Stimulated activated naive CD8-positive, alpha-beta T cell treated with anti-CD3 and anti-CD28 coated beads, Interleukin-15, Interleukin-2, amounts not matched to agents 100 ng/mL and 50 ng/mL, for 24 hours (primary cell): ENCODE measurements around the gene MYADM.

Experiments
- H3K27ac Mint-ChIP-seq: one replicate; pipeline ENCODE4 v1.8.0; 2021; ENCODE audit warnings: mild to moderate bottlenecking, mixed read lengths
- H3K27me3 Mint-ChIP-seq: one replicate; pipeline ENCODE4 v1.8.0; 2021; ENCODE audit warnings: mixed read lengths
- H3K36me3 Mint-ChIP-seq: one replicate; pipeline ENCODE4 v1.8.0; 2021; ENCODE audit warnings: low read depth, mixed read lengths
- H3K4me1 Mint-ChIP-seq: one replicate; pipeline ENCODE4 v1.8.0; 2021; ENCODE audit warnings: low read depth, mixed read lengths
- H3K4me3 Mint-ChIP-seq: one replicate; pipeline ENCODE4 v1.8.0; 2021; ENCODE audit warnings: mild to moderate bottlenecking, mixed read lengths
- H3K9me3 Mint-ChIP-seq: one replicate; pipeline ENCODE4 v1.8.0; 2021; ENCODE audit warnings: mixed read lengths

The MYADM gene

DNA sequence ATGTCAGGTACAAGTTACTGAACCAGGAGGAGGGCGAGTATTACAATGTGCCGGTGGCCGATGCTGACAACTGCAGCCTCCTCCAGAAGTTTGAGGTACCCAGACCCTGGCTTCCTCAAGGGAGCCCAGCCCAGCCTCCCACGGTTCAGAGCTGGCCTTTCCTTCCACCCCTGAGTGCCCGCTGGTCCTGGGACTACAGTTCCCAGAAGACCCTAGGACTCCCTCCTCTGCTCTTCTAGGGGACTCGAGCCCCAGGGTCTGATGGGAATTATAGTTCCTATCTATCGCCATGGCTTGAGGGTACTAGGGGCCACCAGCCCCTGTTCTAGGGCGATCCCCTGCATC is 25.3 kb downstream of the MYADM start:
- no peak overlapping the region for H3K4me3 Mint-ChIP-seq
- no peaks in the 10 kb centered on the region for H3K36me3 Mint-ChIP-seq
- no peak overlapping the region for H3K27ac Mint-ChIP-seq
- H3K9me3 Mint-ChIP-seq, result no peaks in the 10 kb centered on the region
- peaks cover 43% of the 10 kb centered on the region for H3K27me3 Mint-ChIP-seq
- peaks cover 4% of the 10 kb centered on the region for H3K4me1 Mint-ChIP-seq

DNA sequence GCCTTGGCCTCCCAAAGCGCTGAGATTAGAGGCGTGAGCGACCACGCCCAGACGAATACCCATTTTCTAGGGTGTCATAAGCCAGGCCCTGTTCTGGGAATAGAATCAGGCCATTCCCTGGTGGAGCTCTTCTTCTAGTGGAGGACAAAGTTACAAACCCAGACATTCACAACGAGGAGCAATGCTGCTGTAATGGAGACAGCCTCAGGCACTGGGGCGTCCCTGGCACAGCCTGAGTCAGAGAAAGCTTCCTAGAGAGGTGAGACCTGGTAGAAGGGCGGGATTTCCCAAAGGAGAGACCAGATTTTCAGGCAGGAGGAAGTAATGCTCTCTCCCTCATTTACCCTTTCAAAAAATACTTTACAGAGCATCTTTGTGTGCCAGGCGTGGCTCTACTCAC is 27.0 kb downstream of the MYADM start:
- no peaks in the 10 kb centered on the region for H3K36me3 Mint-ChIP-seq
- H3K27ac Mint-ChIP-seq, result no peak overlapping the region
- H3K9me3 Mint-ChIP-seq, result no peaks in the 10 kb centered on the region
- peaks cover 4% of the 10 kb centered on the region for H3K4me1 Mint-ChIP-seq
- H3K4me3 Mint-ChIP-seq, result no peak overlapping the region
- peaks cover 54% of the 10 kb centered on the region for H3K27me3 Mint-ChIP-seq

DNA sequence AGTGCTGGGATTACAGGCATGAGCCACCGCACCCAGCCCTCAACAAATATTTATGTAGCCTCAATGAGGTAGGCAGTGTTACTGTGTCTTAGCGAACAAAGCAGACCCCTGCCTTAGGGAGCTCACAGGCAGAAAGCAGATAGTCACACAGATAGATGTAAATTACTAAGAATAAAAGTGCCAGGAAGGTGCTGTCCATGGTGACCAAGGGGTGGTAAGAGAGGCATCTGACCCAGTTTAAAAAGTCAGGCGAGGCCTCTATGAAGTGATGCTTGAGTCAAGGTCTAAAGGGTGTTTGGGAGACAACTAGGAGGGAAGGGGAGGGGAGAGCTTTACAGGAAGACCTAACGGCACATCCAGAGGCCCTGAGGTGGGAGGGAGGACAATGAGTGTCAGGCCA is 29.0 kb downstream of the MYADM start:
- H3K4me3 Mint-ChIP-seq, result no peak overlapping the region
- no peak overlapping the region for H3K27ac Mint-ChIP-seq
- H3K9me3 Mint-ChIP-seq, result no peaks in the 10 kb centered on the region
- H3K27me3 Mint-ChIP-seq, result peaks cover 56% of the 10 kb centered on the region
- H3K4me1 Mint-ChIP-seq, result no peaks in the 10 kb centered on the region
- H3K36me3 Mint-ChIP-seq, result no peaks in the 10 kb centered on the region

DNA sequence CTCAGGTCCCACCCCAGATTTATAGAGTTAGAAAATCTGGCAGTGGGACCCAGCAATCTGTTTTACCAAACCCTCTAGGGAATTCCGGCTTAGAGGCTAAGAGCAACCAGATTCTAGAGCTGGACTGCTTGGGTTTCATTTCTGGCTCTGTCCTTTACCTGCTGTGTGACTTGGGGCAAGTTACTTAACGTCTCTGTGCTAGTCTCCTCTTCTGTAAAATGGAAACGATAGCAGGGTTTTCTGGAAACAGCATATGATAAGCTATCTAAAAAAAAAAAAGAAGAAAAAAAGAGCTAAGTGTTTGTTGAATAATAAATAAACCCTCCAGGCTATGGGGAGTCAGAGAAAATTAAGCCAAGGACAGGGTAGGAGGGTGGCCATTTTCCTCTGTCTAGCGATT is 29.8 kb downstream of the MYADM start:
- Mint-ChIP-seq H3K27me3 (peaks cover 53% of the 10 kb centered on the region), H3K4me1 (no peaks in the 10 kb centered on the region), H3K4me3 (no peak overlapping the region), H3K36me3 (no peaks in the 10 kb centered on the region), H3K27ac (no peak overlapping the region), H3K9me3 (no peaks in the 10 kb centered on the region)

DNA sequence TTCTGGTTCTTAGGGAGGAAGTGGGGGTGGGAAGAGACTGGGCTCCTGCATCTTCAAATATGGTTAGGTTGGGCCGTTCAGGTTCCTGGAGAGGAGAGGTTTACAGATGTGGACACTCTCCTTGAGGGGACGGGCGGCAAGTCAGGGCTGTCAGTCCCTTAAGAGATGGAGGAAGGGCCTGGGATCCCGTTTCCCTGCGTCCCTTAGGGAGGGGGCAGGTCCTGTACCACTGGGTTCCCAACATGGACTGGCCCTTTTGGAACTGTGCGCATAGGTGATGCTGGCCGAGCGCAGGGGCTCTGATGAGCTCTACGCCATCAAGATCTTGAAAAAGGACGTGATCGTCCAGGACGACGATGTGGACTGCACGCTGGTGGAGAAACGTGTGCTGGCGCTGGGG is 30.5 kb downstream of the MYADM start:
- H3K27ac Mint-ChIP-seq, result no peak overlapping the region
- no peaks in the 10 kb centered on the region for H3K4me1 Mint-ChIP-seq
- H3K27me3 Mint-ChIP-seq, result peaks cover 55% of the 10 kb centered on the region
- no peak overlapping the region for H3K4me3 Mint-ChIP-seq
- no peaks in the 10 kb centered on the region for H3K36me3 Mint-ChIP-seq
- no peaks in the 10 kb centered on the region for H3K9me3 Mint-ChIP-seq

DNA sequence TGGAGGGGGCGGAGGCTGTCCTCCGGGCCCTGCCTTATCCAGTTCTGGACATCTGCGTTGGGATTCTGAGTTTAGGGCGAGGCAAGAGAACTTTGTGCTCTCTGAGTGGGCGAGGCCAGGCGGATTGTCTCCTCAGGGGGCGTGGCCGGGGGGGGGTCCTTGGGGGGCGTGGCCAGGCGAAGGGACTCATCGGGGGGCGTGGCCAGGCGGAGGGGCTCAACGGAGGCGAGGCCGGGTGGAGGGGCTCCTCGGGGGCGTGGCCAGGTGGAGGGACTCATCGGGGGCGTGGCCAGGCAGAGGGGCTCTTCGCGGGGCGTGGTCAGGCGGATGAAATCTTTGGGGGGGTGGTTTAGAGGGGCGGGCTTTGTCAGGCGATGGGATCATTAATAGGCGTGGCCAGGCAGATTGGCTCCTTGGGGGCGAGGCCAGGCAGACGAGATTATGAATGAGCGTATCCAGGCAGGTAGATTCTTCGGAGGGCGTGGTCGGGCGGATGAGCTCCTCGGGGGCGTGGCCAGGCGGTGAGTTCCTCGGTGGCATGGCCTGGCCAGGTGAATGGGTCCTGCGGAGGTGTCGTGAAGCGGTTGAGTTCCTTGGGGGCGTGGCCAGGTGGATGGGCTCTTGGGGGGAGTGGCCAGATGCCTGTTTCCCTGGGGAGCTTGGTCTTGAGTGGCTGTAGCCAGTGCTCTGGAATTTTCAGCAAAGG is 31.1 kb downstream of the MYADM start:
- H3K9me3 Mint-ChIP-seq, result no peaks in the 10 kb centered on the region
- H3K4me1 Mint-ChIP-seq, result no peaks in the 10 kb centered on the region
- no peak overlapping the region for H3K27ac Mint-ChIP-seq
- H3K4me3 Mint-ChIP-seq, result no peak overlapping the region
- H3K27me3 Mint-ChIP-seq, result peaks cover 52% of the 10 kb centered on the region
- no peaks in the 10 kb centered on the region for H3K36me3 Mint-ChIP-seq

DNA sequence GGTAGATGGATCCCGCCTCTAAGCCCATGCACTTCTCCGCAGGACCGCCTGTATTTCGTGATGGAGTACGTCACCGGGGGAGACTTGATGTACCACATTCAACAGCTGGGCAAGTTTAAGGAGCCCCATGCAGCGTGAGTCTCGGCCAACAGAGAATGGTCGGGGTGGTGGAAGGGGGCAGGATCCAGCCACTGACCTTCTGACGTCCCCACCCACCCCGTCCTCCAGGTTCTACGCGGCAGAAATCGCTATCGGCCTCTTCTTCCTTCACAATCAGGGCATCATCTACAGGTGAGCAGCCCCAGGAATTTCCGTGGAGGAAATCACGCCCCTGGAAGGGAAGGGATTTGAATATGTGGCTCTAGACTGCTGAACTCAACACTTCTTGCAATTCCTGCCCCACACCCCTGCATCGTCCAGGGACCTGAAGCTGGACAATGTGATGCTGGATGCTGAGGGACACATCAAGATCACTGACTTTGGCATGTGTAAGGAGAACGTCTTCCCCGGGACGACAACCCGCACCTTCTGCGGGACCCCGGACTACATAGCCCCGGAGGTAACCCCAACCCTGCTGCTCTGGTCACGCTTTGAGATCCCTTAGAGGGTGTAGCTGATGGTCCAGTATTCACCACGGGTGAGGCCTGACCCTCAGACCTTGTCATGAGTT is 32.6 kb downstream of the MYADM start:
- Mint-ChIP-seq H3K9me3 (no peaks in the 10 kb centered on the region), H3K4me1 (no peaks in the 10 kb centered on the region), H3K27ac (no peak overlapping the region), H3K36me3 (no peaks in the 10 kb centered on the region), H3K4me3 (no peak overlapping the region), H3K27me3 (peaks cover 59% of the 10 kb centered on the region)

DNA sequence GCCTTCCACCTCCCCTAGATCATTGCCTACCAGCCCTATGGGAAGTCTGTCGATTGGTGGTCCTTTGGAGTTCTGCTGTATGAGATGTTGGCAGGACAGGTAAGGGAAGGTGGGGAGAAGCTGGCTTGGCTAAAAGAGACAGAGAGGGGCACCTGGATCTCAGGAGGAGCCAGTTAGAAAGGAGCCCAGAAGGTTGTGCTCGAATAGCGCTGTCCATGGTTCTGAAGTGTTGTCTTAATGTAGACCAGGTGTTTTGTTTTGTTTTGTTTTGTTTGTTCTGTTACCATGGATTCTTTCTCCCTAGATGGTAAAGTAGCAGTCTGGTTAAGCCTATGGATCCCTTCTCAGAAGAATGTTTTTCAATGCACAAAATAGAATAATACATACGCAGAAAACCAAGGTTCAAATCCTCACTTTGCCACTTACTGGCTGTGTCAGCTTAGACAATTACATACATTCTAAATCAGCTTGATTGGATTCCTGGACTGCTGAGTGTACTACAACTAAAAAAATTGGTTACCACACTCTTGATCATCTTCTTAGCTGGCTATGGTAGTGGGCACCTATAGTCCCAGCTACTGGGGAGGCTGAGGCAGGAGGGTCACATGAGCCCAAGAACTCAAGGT is 35.5 kb downstream of the MYADM start:
- no peak overlapping the region for H3K27ac Mint-ChIP-seq
- H3K9me3 Mint-ChIP-seq, result no peaks in the 10 kb centered on the region
- peaks cover 8% of the 10 kb centered on the region for H3K4me1 Mint-ChIP-seq
- peaks cover 66% of the 10 kb centered on the region for H3K27me3 Mint-ChIP-seq
- no peaks in the 10 kb centered on the region for H3K36me3 Mint-ChIP-seq
- H3K4me3 Mint-ChIP-seq, result no peak overlapping the region

DNA sequence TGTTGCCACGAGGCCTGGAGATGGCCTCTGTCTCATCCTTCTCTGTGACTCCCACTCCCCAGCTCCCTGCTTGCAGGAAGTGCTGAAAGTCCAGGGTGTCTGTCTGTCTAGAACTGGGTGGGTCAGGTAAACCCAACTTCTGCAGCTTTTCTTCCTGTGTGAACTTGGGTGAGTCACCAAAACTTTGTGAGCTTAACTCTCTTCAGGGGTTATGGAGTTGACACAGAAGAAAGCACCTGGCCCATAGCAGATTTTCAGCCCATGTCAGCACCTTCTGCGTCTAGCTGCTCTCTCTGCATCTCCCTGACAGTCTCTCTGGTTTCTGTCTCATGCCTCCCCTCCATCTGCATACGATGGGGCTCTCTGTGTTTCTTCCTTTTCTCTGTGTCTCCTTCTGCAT is 37.2 kb downstream of the MYADM start:
- H3K27ac Mint-ChIP-seq, result no peak overlapping the region
- H3K36me3 Mint-ChIP-seq, result no peaks in the 10 kb centered on the region
- H3K9me3 Mint-ChIP-seq, result no peaks in the 10 kb centered on the region
- peaks cover 69% of the 10 kb centered on the region for H3K27me3 Mint-ChIP-seq
- peaks cover 15% of the 10 kb centered on the region for H3K4me1 Mint-ChIP-seq
- no peak overlapping the region for H3K4me3 Mint-ChIP-seq

DNA sequence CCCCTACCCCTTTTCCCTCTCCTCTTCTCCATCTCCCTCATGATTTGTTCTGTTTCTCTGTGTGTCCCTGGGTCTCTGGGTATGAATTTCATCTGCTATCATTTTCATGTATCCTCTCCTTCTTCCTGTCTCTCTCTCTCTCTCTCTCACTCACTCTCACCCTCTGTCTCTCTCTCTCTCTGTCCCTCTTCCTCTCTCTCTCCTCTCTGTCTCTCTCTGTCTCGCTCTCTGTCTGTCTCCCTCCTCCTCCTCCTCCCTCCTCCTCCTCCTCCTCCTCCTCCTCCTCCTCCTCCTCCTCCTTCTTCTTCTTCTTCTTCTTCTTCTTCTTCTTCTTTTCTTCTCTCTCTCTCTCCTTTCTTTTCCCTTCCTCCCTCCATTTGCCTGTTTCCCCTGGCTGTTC is 38.1 kb downstream of the MYADM start:
- no peaks in the 10 kb centered on the region for H3K9me3 Mint-ChIP-seq

DNA sequence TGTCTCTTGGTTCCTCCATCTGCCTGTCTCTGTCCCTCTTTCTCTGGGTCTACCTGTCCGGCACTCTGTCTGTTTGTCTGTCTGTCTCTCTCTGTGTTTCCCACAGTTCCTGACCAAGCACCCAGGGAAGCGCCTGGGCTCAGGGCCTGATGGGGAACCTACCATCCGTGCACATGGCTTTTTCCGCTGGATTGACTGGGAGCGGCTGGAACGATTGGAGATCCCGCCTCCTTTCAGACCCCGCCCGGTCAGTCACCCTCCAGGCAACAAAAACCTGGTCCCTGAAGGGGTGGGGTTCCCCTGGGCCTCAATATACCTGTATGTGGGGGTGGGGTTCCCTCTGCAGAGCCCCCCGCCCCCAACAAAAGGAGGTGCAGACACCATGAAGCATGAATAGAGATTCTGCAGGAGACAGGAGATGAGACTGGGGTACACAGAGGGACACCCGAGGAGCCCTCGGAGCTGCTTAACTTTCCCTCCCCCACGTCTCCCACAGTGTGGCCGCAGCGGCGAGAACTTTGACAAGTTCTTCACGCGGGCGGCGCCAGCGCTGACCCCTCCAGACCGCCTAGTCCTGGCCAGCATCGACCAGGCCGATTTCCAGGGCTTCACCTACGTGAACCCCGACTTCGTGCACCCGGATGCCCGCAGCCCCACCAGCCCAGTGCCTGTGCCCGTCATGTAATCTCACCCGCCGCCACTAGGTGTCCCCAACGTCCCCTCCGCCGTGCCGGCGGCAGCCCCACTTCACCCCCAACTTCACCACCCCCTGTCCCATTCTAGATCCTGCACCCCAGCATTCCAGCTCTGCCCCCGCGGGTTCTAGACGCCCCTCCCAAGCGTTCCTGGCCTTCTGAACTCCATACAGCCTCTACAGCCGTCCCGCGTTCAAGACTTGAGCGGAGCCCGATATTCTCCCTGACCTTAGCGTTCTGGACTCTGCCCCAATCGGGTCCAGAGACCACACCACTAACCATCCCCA is 38.8 kb downstream of the MYADM start:
- no peak overlapping the region for H3K27ac Mint-ChIP-seq
- no peaks in the 10 kb centered on the region for H3K36me3 Mint-ChIP-seq
- H3K9me3 Mint-ChIP-seq, result no peaks in the 10 kb centered on the region
- peaks cover 75% of the 10 kb centered on the region for H3K27me3 Mint-ChIP-seq
- H3K4me3 Mint-ChIP-seq, result no peak overlapping the region
- peaks cover 15% of the 10 kb centered on the region for H3K4me1 Mint-ChIP-seq

More for the DNA sequence above, 38.1 kb downstream of the MYADM start:
- H3K4me1 Mint-ChIP-seq, result peaks cover 15% of the 10 kb centered on the region
- no peak overlapping the region for H3K4me3 Mint-ChIP-seq
- H3K36me3 Mint-ChIP-seq, result no peaks in the 10 kb centered on the region
- peaks cover 73% of the 10 kb centered on the region for H3K27me3 Mint-ChIP-seq
- H3K27ac Mint-ChIP-seq, result no peak overlapping the region

DNA sequence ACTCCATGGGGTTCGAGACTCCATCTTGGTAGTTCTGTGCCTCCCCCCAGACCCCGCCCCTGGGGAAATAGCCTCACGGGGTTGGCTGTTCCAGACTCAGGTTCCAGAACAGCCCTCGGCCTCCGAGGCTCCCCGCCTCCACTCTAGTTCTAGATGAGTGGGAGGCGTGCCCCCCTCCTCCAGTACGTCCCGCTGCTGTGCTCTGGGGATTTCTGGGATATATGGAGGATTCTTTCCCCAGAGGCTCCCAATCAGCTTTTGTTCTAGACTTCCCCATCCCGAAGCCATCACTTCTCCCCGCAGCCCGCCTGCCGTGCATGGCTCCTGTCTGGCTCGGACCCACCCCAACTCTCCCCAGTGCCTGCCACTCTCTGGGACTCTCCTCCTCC is 39.5 kb downstream of the MYADM start:
- H3K9me3 Mint-ChIP-seq, result no peaks in the 10 kb centered on the region
- peaks cover 15% of the 10 kb centered on the region for H3K4me1 Mint-ChIP-seq
- H3K4me3 Mint-ChIP-seq, result no peak overlapping the region
- no peak overlapping the region for H3K27ac Mint-ChIP-seq
- no peaks in the 10 kb centered on the region for H3K36me3 Mint-ChIP-seq
- peaks cover 79% of the 10 kb centered on the region for H3K27me3 Mint-ChIP-seq

DNA sequence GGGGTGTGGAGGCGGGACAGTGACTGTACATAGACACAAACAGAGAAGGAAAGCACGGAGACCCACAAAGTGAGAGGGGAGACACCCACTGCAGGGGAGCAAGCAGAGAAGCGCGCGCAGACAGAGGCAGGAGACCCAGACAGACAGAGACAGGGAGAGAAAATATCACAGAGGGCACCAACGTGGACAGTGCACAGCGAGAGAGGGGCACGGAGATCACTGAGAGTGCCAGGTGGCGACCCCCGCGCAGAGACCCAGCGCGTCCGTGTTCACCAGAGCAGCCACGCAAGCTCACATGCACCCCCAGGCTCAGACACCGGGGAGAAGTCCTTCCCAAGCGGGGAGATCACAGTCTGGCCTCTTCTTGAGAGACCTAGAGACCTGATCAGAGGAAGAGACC is 40.0 kb downstream of the MYADM start:
- peaks cover 83% of the 10 kb centered on the region for H3K27me3 Mint-ChIP-seq
- peaks cover 15% of the 10 kb centered on the region for H3K4me1 Mint-ChIP-seq
- no peaks in the 10 kb centered on the region for H3K9me3 Mint-ChIP-seq
- no peaks in the 10 kb centered on the region for H3K36me3 Mint-ChIP-seq
- H3K27ac Mint-ChIP-seq, result no peak overlapping the region
- peak overlapping the region; percentile 6 for H3K4me3 Mint-ChIP-seq

DNA sequence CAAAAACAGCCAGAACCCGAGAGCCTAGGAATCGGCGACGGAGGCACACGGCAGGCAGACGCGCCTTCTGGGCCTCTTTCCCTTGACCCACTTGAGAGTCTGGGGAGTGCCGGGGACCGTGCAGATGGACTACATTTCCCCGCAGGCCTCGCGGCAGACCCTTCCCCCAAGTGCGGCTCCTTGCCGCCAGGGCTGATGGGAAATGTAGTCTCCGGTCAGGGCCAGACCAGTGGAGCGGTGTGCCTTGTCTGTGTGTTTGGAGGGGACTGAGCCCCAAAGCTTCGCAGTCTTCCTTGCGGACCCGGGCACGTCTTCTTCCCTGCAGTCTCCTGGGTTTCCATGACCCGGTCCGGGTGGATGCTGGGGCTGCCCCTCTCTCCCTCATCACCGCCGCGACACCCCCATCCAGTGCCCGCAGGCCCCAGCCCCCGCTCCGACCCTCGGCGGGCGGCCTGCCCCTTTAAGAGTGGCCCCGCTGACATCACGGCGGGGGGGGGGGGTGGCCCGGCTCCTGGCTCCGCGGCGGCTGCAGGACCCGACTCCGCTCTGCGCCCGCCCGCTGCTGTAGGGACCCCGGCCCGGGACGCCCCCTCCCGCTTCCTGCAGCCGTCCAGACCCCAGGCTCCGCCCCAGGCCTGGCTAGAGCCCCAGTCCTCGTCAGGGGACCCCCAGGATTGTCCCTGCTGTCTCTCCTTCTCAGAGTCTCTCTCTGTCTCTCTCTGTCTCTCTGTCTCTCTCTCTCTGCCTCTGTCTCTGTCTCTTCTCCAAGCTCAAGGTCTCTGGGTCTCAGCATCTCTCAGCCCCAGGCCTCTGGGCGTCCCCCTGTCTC is 40.6 kb downstream of the MYADM start:
- Mint-ChIP-seq H3K27me3 (peaks cover 80% of the 10 kb centered on the region), H3K36me3 (no peaks in the 10 kb centered on the region), H3K9me3 (no peaks in the 10 kb centered on the region), H3K27ac (no peak overlapping the region), H3K4me3 (peak overlapping the region; percentile 8), H3K4me1 (peaks cover 15% of the 10 kb centered on the region)
